ENCODE measurements around the gene AOX1.
"Not testable (repeated sequence)": the region's sequence is repeated elsewhere in the genome, so short reads cannot be mapped to it uniquely, and the experiment has no call there.

The AOX1 gene

GRCh38 chr2:200627110-200627770, 41.4 kb downstream of the AOX1 start:
- DNase-seq (ENCODE audit: low read depth, low spot score) = no peak

GRCh38 chr2:200628461-200628860, 42.6 kb downstream of the AOX1 start:
- DNase-seq (ENCODE audit: low read depth, low spot score) = not testable (repeated sequence)

GRCh38 chr2:200631287-200631686, 45.5 kb downstream of the AOX1 start:
- no peak for DNase-seq (ENCODE audit: low read depth, low spot score)

DNA sequence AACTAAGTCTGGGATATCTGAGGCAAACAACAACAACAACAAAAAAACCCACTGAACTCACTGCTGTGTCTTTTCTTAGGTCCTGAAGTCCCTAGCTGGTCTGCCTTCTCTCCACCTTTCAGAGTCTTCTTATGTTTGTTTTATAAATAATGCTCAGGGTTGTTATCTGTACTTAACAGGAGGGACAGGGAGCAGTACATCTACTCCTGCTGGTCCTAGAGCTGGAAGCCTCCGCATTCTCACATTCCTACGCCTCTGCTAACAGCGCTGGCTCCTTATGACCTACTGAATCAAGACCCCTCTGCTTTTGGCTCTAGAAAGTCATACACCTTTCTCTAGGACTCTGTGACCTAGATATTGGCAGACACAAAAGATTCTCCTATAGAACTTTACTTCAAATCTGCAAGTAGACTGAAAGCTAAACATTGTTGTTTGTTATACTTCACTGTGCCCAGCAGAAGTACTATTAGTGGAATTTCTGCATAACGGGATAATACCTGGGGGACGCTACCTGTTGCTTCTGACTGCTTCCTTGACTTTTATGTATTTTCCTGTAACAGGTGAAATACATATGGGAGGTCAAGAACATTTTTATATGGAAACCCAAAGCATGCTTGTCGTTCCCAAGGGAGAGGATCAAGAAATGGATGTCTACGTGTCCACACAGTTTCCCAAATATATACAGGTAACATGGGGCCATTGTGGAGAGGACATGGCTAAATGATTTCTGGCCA, 48.6 kb downstream of the AOX1 start:
- no peak for DNase-seq (ENCODE audit: low read depth, low spot score)

GRCh38 chr2:200635251-200635650, 49.4 kb downstream of the AOX1 start:
- no peak for DNase-seq (ENCODE audit: low read depth, low spot score)

DNA sequence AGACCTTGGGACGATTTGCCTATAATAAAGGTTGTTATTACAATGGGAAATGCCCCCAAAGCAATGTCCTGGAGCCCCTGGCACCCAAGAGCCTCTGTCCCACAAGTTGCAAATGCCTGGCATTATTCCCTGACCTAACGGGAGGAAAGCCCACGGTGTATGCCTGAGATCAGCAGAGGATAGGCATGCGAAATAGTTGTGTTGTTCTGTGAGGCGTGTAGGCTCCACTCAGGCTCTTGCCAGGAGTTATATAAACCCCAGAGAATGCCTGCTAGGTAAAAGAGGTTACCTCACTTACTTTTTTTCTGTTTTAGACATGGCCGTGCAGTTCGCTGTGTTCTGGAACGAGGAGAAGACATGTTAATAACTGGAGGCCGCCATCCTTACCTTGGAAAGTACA, 52.1 kb downstream of the AOX1 start:
- DNase-seq (ENCODE audit: low read depth, low spot score) = no peak

DNA sequence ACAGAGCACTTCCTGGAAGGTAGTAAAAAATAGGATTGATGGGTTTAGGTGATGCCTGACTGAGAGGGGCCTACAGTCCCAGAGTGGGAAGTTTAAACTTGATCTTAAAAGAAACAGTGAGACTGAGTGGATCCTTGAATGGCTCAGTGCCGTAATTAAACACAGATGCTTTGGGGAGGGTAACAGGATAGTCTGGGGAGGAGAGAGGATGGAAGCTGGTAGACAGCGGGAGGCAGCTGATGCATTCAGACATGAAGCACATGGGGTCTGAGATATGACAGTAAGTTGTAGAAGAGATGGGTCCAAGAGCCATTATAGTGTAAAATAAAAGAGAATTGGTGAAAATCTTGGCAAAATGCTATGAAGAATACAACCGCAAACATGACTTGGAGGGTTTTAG, 54.4 kb downstream of the AOX1 start:
- DNase-seq (ENCODE audit: low read depth, low spot score) = no peak

DNA sequence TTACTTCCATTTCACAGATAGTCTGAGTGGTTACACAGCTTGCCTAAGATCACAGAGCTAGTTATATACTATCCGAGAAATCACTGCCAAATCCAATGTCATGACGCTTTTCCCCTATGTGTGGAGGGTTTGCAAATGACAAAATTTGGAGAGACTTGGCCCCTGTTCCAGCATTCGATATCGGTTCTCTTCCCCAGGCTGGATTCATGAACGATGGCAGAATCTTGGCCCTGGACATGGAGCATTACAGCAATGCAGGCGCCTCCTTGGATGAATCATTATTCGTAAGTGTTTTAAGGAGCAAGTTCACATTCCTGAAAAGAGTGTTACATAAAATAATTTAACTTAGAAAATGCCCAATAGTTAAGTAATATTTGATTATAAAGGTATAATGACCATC, 55.1 kb downstream of the AOX1 start:
- no peak for DNase-seq (ENCODE audit: low read depth, low spot score)

DNA sequence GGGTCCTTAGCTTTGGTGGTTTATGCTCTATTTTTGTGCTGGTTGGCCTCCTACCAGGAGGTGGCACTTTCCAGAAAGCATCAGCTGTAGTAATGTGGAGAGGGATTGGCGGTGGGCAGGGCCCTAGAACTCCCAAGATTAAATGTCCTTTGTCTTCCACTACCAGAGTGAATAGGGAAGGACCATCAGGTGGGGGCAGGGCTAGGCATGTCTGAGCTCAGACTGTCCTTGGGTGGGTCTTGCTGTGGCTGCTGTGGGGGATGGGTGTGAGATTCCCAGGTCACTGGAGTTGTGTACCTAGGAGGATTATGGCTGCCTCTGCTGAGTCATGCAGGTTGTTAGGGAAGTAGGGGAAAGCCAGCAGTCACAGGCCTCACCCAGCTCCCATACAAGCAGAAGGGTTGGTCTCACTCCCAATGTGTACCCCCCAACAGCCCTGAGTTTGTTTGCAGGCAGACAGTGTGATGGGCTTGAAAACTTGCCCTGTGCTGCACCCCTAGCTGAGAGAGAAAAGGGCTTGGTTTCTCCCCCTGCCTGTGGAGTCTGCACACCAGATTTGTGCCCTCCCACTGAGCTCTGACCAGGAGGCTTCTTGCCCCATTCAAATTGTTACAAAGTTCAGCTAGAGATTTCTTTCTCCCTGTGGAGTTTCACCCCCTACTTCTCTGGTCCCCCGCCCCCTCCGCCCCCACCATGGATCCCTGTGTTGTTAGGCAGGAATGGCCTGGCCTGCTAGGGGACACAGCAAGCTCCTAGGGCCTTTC, 62.9 kb downstream of the AOX1 start:
- DNase-seq (ENCODE audit: low read depth, low spot score) = not testable (repeated sequence)

DNA sequence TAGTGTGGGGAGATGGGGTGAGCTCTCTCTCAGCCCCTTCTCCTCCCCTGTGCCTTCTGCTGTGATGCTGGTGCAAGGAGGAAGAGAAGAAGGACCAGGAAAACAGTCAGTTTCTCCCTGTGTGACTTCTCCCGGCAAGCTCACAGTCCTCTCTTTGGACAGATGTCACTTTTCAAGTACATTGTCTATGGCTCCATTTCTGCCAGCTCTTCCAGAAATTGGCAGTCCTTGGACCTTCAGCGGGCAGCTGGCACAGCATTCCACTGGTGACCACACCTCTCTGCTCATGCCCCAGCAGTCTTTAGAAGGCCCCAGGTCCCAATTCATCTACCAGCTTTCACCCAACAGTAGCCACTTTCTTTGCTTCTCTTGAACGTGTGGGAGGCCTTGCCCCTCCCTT, 63.9 kb downstream of the AOX1 start:
- no peak for DNase-seq (ENCODE audit: low read depth, low spot score)

DNA sequence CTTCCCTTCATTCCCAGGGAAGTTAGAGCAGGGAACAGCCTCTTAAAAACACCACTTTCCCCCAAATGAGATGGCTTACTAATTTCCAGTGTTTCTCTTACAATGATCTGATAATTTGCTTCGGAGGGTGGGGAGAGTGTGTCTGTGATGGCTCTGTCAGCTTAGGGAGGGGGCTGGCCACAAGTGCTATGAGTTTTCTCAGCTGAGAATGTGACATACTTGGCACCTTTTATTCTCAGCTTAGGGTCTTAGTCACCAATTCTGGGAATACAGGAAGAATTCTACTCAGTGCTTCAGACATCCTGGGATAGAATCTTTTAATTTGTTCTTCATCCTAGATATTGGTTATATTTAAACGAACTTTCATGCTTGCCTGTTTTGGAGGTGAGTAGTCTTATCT, 64.4 kb downstream of the AOX1 start:
- DNase-seq (ENCODE audit: low read depth, low spot score) = no peak

DNA sequence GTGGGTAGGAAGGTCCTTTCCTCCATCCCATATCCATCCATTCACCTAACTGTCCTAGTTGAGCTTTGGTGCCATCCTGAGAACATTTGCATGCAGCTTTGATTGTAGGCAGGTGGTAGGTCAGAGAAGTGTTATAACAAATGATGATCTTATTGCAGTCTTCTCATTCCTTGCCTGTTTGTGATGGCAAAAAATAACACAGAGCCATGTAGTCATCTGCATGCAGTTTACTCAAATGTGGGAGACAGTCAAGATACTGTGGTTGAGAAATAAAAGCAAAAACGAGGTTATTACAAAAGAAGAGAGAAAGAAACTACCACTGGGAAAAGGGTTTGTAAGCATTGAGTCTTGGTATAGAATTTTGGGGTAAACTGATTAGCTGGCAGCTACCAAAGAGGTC, 66.3 kb downstream of the AOX1 start:
- no peak for DNase-seq (ENCODE audit: low read depth, low spot score)

- no peak for DNase-seq (ENCODE audit: low read depth, low spot score)
These were observed 67.2 kb downstream of the AOX1 start for GRCh38 chr2:200653021-200653420.

DNA sequence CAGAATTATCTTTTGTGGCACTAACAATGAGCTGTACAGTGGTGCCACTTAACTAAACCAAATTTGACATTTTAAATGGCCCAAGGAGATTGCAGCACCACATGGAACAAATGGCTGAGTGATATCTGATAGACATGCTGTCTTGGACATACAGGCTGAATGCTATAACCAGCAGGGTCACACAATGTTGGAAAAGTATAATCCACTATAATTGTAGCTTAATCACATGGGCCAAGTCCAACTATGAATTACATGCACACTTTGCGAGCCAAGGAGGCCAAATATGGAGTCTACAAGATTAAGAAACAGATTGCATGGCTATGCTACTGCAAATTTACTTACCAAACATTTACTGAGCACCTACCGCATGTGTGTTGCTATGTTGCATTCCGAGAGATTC, 69.0 kb downstream of the AOX1 start:
- no peak for DNase-seq (ENCODE audit: low read depth, low spot score)

DNA sequence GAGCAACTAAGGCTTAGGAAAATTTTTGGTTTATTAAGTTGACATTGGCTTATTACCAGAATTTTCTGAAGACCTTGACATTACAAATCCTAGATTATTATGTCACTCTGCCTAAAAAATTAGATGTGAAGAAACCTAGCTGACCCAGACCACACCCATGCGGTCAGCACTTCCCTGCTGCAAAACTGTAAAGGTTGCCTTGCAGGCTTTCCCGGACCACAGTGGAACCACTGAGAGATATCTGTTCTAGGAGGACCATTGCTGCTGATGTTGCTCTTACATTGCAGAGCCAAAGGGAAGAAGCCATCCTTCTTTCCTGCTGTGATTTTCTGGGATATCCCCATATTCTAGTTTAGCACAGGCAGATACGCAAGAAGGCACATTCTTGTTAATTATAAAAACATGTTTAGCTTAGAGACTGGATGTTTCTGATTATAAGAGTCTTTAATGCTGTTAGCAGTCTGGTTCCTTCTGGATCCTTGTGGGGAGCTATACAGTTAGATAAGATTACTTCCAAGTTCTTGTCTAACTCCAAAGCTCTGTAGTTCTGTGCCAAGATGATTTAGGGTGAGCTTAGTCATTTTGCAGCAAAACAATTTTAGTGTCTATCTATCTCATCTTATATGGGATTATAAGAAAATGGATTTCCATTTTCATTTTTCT, 70.2 kb downstream of the AOX1 start:
- DNase-seq (ENCODE audit: low read depth, low spot score) = no peak

DNA sequence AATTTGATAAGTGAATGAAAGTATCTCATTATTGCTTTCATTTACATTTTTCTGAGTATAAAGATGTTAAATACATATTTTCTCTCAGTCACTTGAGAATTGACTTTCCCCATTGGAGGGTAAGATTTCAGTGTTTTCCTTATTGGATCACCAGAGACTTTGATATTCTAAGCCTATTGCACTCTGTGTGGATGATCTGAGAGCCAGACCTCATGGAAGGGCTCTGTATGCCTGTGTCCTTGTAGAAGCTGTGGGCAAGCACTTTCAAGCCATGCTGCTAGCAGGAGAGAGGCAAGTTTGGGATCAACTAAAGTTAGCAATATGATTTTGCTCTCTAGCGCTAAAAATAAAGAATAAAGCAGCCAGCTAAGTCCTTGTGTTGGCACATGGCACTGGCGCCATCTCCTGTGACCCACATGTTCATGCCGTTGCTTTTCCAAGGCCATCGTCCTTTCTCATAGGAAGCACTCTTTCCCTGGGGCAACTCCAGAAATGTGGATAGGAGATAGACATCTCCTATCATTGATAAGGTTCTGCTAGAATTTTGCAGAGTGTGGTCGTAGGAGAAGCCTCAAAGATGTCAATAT, 72.6 kb downstream of the AOX1 start:
- no peak for DNase-seq (ENCODE audit: low read depth, low spot score)

DNA sequence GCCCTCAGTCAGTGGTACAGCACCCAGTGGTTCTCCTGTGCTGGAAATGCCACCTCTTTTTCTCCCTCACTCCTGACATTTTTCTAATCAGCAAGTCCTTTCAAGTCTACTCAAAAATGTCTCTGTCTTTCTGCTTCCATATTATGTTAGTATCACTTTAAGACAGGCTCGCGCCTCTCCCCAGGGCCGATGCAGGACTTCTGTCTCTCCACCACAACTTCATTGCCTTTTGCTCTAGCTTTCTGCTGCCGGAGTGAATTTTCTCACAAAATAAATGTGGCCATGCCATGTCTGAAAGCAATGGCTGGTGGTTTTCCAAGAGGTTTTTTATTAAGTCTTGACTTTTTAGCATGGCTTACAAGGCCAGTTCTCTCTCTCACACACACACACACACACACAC, 73.6 kb downstream of the AOX1 start:
- DNase-seq (ENCODE audit: low read depth, low spot score) = no peak

DNA sequence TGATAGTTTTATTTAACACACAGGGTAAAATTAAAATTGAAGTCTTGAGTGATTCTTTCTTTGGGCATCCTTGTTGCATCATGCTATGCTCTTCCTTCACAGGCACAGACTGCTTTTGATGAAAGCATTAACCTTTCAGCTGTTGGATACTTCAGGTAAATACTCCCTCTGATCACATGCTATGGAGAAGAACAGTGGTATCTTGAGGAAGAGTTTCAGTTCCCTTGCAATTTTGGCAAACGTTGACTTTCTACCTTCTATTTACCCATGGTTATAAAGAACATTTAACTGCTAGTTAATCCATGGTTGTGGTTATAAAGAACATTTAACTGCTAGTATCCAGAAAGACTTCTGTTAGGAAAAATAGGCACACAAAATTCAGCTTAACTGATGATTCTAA, 75.7 kb downstream of the AOX1 start:
- no peak for DNase-seq (ENCODE audit: low read depth, low spot score)

DNA sequence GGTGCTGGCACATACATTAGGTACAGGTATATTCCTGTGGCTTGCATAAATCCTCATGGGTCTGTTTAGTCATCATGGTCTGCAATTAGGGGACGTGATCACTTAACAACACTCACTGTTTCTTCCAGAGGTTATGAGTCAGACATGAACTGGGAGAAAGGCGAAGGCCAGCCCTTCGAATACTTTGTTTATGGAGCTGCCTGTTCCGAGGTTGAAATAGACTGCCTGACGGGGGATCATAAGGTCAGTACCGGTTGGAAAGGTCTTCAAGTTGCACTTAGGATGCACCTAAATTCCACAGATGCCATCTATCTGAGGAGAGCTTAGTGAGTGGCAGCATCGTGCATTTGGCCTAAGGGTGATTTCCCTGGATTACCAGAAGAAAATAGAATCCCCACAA, 76.9 kb downstream of the AOX1 start:
- DNase-seq (ENCODE audit: low read depth, low spot score) = no peak

DNA sequence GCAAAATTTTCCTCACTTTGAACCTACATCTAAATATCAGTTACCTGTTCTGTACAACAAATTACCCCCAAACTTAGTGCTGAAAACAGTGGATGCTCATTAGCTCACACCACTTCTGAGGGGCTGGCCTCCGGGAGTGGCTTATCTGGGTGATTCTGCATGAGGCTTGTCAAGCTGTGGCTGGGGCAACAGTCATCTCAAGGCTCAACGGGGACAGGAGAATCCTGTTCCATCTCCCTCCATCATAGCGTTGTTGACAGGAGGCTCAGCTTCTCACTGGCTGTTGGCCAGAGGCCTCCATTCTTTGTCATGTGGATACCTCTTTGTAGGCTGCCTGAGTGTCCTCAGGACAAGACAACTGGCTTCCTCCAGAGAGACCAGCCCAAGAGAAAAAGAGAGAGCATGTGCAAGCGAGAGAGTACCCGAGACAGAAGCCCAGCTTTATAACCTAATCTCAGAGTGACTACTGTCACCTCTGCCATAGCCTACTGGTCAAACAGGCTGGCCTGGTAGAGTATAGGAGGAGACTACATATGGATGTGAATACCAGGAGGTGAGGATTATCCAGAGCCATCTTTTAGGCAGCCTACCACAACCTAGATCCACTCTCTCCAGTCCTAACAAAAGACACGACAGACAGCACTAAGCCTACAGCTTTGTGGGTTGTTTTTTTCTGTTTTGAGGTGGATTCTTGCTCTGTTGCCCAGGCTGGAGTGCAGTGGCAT, 79.1 kb downstream of the AOX1 start:
- no peak for DNase-seq (ENCODE audit: low read depth, low spot score)
